Measurements from ENCODE around the gene EPHA4. TPM values are rescaled to one million over a fixed set of nuclear protein-coding genes. Genes with fewer than 3 reads are reported as not detected.

The EPHA4 gene
- total RNA-seq, 1 experiment from 2014 or later, result 3.2 TPM

- no peak for DNase-seq
- BruUV-seq (replicated peaks), result no TSS peak
- CTCF ChIA-PET, result no interaction called here
- Mint-ChIP-seq H3K36me3 (ENCODE audit: insufficient read depth, unreplicated experiment) (no peaks in the 10 kb centered on the region), H3K9me3 (ENCODE audit: low read depth, unreplicated experiment) (no peaks in the 10 kb centered on the region), H3K27me3 (ENCODE audit: unreplicated experiment) (no peaks in the 10 kb centered on the region), H3K27ac (ENCODE audit: unreplicated experiment) (no peak overlapping the region), H3K4me3 (ENCODE audit: low read depth, unreplicated experiment) (no peak overlapping the region), H3K4me1 (ENCODE audit: low read depth, unreplicated experiment) (peaks cover 8% of the 10 kb centered on the region)
- no peak for TF ChIP-seq CTCF (IDR thresholded peaks at IDR 0.05; ENCODE audit: unreplicated experiment)
- intact Hi-C loops (cut with micrococcal nuclease; ENCODE audit: unreplicated experiment), result no loop called here
These were observed 146.2 kb downstream of the EPHA4 start for GRCh38 chr2:221425891-221426290.

- no peaks in the 10 kb centered on the region for H3K9me3 Mint-ChIP-seq (ENCODE audit: low read depth, unreplicated experiment)
- no peaks in the 10 kb centered on the region for H3K27me3 Mint-ChIP-seq (ENCODE audit: unreplicated experiment)
- BruUV-seq (replicated peaks), result no TSS peak
- CTCF ChIA-PET, result no interaction called here
- intact Hi-C loops (cut with micrococcal nuclease; ENCODE audit: unreplicated experiment), result no loop called here
- DNase-seq, result no peak
- H3K4me1 Mint-ChIP-seq (ENCODE audit: low read depth, unreplicated experiment), result peaks cover 8% of the 10 kb centered on the region
- H3K36me3 Mint-ChIP-seq (ENCODE audit: insufficient read depth, unreplicated experiment), result no peaks in the 10 kb centered on the region
- no peak overlapping the region for H3K4me3 Mint-ChIP-seq (ENCODE audit: low read depth, unreplicated experiment)
- H3K27ac Mint-ChIP-seq (ENCODE audit: unreplicated experiment), result no peak overlapping the region
- TF ChIP-seq CTCF (IDR thresholded peaks at IDR 0.05; ENCODE audit: unreplicated experiment), result no peak
These were observed 146.8 kb downstream of the EPHA4 start for GRCh38 chr2:221425353-221425752.

- no TSS peak for BruUV-seq (replicated peaks)
- Mint-ChIP-seq H3K9me3 (ENCODE audit: low read depth, unreplicated experiment) (no peaks in the 10 kb centered on the region), H3K27me3 (ENCODE audit: unreplicated experiment) (no peaks in the 10 kb centered on the region), H3K36me3 (ENCODE audit: insufficient read depth, unreplicated experiment) (no peaks in the 10 kb centered on the region), H3K4me1 (ENCODE audit: low read depth, unreplicated experiment) (no peaks in the 10 kb centered on the region), H3K4me3 (ENCODE audit: low read depth, unreplicated experiment) (no peak overlapping the region), H3K27ac (ENCODE audit: unreplicated experiment) (no peak overlapping the region)
- CTCF ChIA-PET, result no interaction called here
- intact Hi-C loops (cut with micrococcal nuclease; ENCODE audit: unreplicated experiment), result no loop called here
- TF ChIP-seq CTCF (IDR thresholded peaks at IDR 0.05; ENCODE audit: unreplicated experiment), result no peak
- no peak for DNase-seq
These were observed 148.8 kb downstream of the EPHA4 start for GRCh38 chr2:221423210-221423804.

GRCh38 chr2:221422516-221423209 lies 149.4 kb downstream of the EPHA4 start:
- no peaks in the 10 kb centered on the region for H3K4me1 Mint-ChIP-seq (ENCODE audit: low read depth, unreplicated experiment)
- H3K27ac Mint-ChIP-seq (ENCODE audit: unreplicated experiment), result no peak overlapping the region
- no TSS peak for BruUV-seq (replicated peaks)
- CTCF ChIA-PET, result interaction anchor here (0.5 kb wide), 1 partner anchor 480 kb away, joined by 5 read pairs; no protein-coding TSS in a partner anchor
- DNase-seq, result no peak
- H3K9me3 Mint-ChIP-seq (ENCODE audit: low read depth, unreplicated experiment), result no peaks in the 10 kb centered on the region
- intact Hi-C loops (cut with micrococcal nuclease; ENCODE audit: unreplicated experiment), result no loop called here
- H3K4me3 Mint-ChIP-seq (ENCODE audit: low read depth, unreplicated experiment), result no peak overlapping the region
- no peaks in the 10 kb centered on the region for H3K36me3 Mint-ChIP-seq (ENCODE audit: insufficient read depth, unreplicated experiment)
- TF ChIP-seq CTCF (IDR thresholded peaks at IDR 0.05; ENCODE audit: unreplicated experiment), result no peak
- H3K27me3 Mint-ChIP-seq (ENCODE audit: unreplicated experiment), result no peaks in the 10 kb centered on the region
